Ishikawa (cell line): ENCODE data around the gene FKBP15.

Experiments used
- CEBPB ChIP-seq: IDR thresholded peaks from 2 replicates; pipeline ENCODE4 v1.6.1; 2012
- CREB1 ChIP-seq: IDR thresholded peaks from 2 replicates; pipeline ENCODE4 v1.6.1; 2012; ENCODE audit warnings: low read depth
- EGR1 ChIP-seq: IDR thresholded peaks from 2 replicates; pipeline ENCODE4 v1.6.1; 2012
- EP300 ChIP-seq: IDR thresholded peaks from 2 replicates; pipeline ENCODE4 v1.6.1; 2012; ENCODE audit warnings: borderline replicate concordance
- FOXM1 ChIP-seq: IDR thresholded peaks from 2 replicates; pipeline ENCODE4 v1.6.1; 2012; ENCODE audit warnings: low read depth, borderline replicate concordance
- NFIC ChIP-seq: IDR thresholded peaks from 2 replicates; pipeline ENCODE4 v1.6.1; 2012
- RAD21 ChIP-seq: IDR thresholded peaks from 2 replicates; pipeline ENCODE4 v1.6.1; 2012; ENCODE audit warnings: low read depth
- TAF1 ChIP-seq: IDR thresholded peaks from 2 replicates; pipeline ENCODE4 v1.6.1; 2012; ENCODE audit warnings: low read depth, mild to moderate bottlenecking
- TCF12 ChIP-seq: IDR thresholded peaks from 2 replicates; pipeline ENCODE4 v1.6.1; 2012; ENCODE audit warnings: low read depth
- TEAD4 ChIP-seq: IDR thresholded peaks from 2 replicates; pipeline ENCODE4 v1.6.1; 2012
- YY1 ChIP-seq: IDR thresholded peaks from 2 replicates; pipeline ENCODE4 v1.6.1; 2012; ENCODE audit warnings: low read depth
- ZBTB7A ChIP-seq: IDR thresholded peaks from 2 replicates; pipeline ENCODE4 v1.6.1; 2012; ENCODE audit warnings: low read depth
- TF ChIP-seq, protein P1 (sequence below): IDR thresholded peaks from 2 replicates; pipeline ENCODE4 v1.6.1; 2012; ENCODE audit warnings: low read depth, mild to moderate bottlenecking
- TF ChIP-seq, protein P2 (sequence below): IDR thresholded peaks from 2 replicates; pipeline ENCODE4 v1.6.1; 2012
- TF ChIP-seq, protein P3 (sequence below): IDR thresholded peaks from 2 replicates; pipeline ENCODE4 v1.6.1; 2012

FKBP15 gene

DNA sequence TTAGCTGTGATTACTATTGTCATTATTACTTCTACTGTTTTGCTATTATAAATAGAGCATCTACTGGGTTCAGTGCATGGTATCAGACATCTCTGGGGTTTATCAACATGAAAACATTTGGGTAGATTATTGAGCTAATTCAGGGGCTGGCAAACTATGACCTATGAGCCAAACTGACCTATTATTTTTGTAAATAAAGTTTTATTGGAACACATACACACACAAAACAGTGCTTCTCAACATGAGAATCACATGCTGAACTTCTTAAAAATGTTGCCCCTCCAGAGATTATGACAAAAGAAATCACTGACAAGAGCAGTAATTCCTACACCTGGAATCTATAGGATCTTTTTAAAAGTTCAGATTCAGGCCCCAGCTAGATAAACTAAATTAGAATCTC is 39.9 kb downstream of the FKBP15 start:
- TF ChIP-seq, protein P1, sequence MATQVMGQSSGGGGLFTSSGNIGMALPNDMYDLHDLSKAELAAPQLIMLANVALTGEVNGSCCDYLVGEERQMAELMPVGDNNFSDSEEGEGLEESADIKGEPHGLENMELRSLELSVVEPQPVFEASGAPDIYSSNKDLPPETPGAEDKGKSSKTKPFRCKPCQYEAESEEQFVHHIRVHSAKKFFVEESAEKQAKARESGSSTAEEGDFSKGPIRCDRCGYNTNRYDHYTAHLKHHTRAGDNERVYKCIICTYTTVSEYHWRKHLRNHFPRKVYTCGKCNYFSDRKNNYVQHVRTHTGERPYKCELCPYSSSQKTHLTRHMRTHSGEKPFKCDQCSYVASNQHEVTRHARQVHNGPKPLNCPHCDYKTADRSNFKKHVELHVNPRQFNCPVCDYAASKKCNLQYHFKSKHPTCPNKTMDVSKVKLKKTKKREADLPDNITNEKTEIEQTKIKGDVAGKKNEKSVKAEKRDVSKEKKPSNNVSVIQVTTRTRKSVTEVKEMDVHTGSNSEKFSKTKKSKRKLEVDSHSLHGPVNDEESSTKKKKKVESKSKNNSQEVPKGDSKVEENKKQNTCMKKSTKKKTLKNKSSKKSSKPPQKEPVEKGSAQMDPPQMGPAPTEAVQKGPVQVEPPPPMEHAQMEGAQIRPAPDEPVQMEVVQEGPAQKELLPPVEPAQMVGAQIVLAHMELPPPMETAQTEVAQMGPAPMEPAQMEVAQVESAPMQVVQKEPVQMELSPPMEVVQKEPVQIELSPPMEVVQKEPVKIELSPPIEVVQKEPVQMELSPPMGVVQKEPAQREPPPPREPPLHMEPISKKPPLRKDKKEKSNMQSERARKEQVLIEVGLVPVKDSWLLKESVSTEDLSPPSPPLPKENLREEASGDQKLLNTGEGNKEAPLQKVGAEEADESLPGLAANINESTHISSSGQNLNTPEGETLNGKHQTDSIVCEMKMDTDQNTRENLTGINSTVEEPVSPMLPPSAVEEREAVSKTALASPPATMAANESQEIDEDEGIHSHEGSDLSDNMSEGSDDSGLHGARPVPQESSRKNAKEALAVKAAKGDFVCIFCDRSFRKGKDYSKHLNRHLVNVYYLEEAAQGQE = no peak
- TF ChIP-seq YY1 = no peak
- TF ChIP-seq RAD21 = no peak
- TF ChIP-seq, protein P2, sequence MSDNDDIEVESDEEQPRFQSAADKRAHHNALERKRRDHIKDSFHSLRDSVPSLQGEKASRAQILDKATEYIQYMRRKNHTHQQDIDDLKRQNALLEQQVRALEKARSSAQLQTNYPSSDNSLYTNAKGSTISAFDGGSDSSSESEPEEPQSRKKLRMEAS = no peak
- no peak for TF ChIP-seq EP300

DNA sequence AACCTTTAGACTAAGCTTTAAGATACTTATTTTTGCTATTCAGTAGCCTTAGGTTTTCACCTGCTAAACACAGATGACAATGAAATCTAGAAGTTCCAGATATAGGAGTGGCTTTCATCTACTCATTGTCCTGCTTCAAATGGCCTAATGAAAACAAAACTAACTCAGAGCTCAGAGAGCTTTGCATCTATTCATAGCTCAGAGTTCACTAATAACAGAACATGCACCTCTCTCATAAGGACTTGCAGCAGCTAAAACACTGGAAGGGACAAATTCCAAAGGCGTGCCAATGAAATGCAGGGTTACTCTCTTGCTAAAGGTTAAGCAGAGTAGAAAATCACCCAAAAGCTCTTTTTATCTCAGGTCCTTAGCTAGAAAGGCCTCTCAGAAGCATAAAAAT is 41.2 kb downstream of the FKBP15 start:
- TF ChIP-seq, protein P2 = no peak
- TF ChIP-seq, protein P3, sequence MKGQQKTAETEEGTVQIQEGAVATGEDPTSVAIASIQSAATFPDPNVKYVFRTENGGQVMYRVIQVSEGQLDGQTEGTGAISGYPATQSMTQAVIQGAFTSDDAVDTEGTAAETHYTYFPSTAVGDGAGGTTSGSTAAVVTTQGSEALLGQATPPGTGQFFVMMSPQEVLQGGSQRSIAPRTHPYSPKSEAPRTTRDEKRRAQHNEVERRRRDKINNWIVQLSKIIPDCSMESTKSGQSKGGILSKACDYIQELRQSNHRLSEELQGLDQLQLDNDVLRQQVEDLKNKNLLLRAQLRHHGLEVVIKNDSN = no peak
- no peak for TF ChIP-seq EP300
- TF ChIP-seq YY1 = no peak
- no peak for TF ChIP-seq CEBPB
- TF ChIP-seq, protein P1 = no peak
- TF ChIP-seq CREB1 = no peak
- TF ChIP-seq TAF1 = no peak
- no peak for TF ChIP-seq TCF12
- no peak for TF ChIP-seq NFIC
- TF ChIP-seq ZBTB7A = no peak
- TF ChIP-seq EGR1 = no peak
- no peak for TF ChIP-seq RAD21

DNA sequence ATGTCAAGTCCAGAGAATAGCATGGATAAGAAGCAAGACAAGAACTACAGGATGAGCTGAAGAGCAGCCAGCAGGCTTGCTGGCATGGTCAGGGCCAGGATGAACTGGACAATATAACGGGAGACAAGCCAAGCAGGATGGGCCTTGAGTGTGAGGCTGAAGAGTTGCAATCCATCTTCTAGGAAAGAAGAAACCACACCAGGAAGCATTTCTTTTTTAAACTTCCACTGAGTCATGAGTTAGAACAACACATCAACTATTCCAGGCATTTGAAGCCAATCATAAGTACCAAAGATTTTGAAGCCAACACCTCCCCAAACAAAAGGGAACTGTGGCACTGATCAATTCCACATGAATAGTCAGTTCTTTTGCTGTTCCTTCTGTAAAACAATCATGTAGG is 43.0 kb downstream of the FKBP15 start:
- no peak for TF ChIP-seq CEBPB
- no peak for TF ChIP-seq EGR1
- TF ChIP-seq NFIC = no peak
- TF ChIP-seq, protein P1 = no peak
- no peak for TF ChIP-seq FOXM1
- TF ChIP-seq, protein P3 = no peak
- no peak for TF ChIP-seq ZBTB7A
- no peak for TF ChIP-seq TCF12
- no peak for TF ChIP-seq RAD21

DNA sequence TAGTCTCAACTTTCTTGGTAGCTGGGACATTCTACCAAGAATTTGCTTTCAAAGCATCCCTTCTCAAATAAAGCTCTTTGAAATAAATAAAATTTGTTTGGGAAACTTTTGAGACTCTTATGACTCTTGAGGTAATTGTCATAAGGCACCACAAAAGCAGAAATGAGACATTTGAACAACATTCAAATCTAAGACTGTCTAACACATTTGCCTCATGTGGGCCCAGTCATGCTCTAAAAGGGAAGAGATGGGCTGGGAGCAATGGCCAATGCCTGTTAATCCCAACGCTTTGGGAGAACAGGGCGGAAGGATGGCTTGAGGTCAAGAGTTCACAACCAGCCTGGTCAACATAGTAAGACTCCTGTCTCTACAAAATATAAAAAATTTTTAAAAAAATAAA is 43.8 kb downstream of the FKBP15 start:
- no peak for TF ChIP-seq YY1
- TF ChIP-seq, protein P2 = no peak
- no peak for TF ChIP-seq CEBPB
- TF ChIP-seq ZBTB7A = no peak
- TF ChIP-seq, protein P3 = no peak
- no peak for TF ChIP-seq CREB1
- TF ChIP-seq TCF12 = no peak
- TF ChIP-seq TEAD4 = no peak
- TF ChIP-seq FOXM1 = no peak
- TF ChIP-seq, protein P1 = no peak
- no peak for TF ChIP-seq EP300
- no peak for TF ChIP-seq TAF1
- no peak for TF ChIP-seq EGR1
- TF ChIP-seq NFIC = no peak
- no peak for TF ChIP-seq RAD21
